Breast epithelium (tissue), 4 donors: ENCODE measurements around the gene TRPM2. TPM values are rescaled to one million over a fixed set of nuclear protein-coding genes. Genes with fewer than 3 reads are reported as not detected.

Source experiments
- DNase-seq, 2 donors: peaks; one replicate each; pipeline ENCODE4 v3.0.0-alpha.2; 2019; ENCODE audit warnings: low spot score in 2 of 2
- H3K27ac ChIP-seq, 2 donors: fragments of 200-600 bp; sonication (generic) in 1 of 2; one replicate each; pipeline ENCODE4 v1.5.1; 2016 to 2019; ENCODE audit warnings: mild to moderate bottlenecking in 1 of 2
- H3K27me3 ChIP-seq, 2 donors: fragments of 200-600 bp; sonication (generic) in 1 of 2; one replicate each; pipeline versions ENCODE4 v1.5.1 to v1.6.0; 2017 to 2019; ENCODE audit warnings: control low read depth in 1 of 2, mild to moderate bottlenecking in 1 of 2
- H3K36me3 ChIP-seq: fragments of 200-600 bp; one replicate; pipeline ENCODE4 v1.5.1; 2019
- H3K4me1 ChIP-seq, 2 donors: fragments of 200-600 bp; sonication (generic); one replicate each; pipeline ENCODE4 v1.5.1; 2016 to 2019; ENCODE audit warnings: control low read depth in 1 of 2
- H3K4me3 ChIP-seq, 3 donors: fragments of 200-600 bp; sonication (generic); 1 replicate in 2 of 3; 2 replicates in 1 of 3; pipeline ENCODE4 v1.5.1; 2016 to 2019; ENCODE audit warnings: mild to moderate bottlenecking in 3 of 3, moderate library complexity in 2 of 3
- H3K9me3 ChIP-seq, 2 donors: fragments of 200-600 bp; sonication (generic) in 1 of 2; one replicate each; pipeline ENCODE4 v1.5.1; 2016 to 2019; ENCODE audit warnings: control low read depth in 1 of 2
- CTCF ChIP-seq, 3 donors: fragments of 450-650 bp; IDR thresholded peaks; one replicate each; pipeline ENCODE4 v1.5.1; 2016 to 2017; ENCODE audit warnings: antibody characterized with exemption in 3 of 3, mild to moderate bottlenecking in 3 of 3, moderate library complexity in 3 of 3
- POLR2A ChIP-seq: fragments of 450-650 bp; IDR thresholded peaks from one replicate; pipeline ENCODE4 v1.6.1; 2016; ENCODE audit warnings: antibody characterized with exemption, mild to moderate bottlenecking, moderate library complexity
- POLR2AphosphoS5 ChIP-seq, 3 donors: sonication (generic); formaldehyde crosslinking; IDR thresholded peaks; one replicate each; pipeline ENCODE4 v1.6.1; 2017; ENCODE audit warnings: antibody characterized with exemption in 3 of 3
- intact Hi-C: fragments of 100-400 bp; cut with DNase I; formaldehyde crosslinking; loops from one replicate; pipeline ENCODE4 v1.15.1; 2023; ENCODE audit warnings: low total_unique reads
- total RNA-seq, 3 donors: library from RNA; depleted of rRNA; stranded (reverse); fragments of >200 nt; gene quantifications; one replicate each; pipeline ENCODE4 v1.1.0, GENCODE V29; 2016

The TRPM2 gene
- total RNA-seq, 3 donors from 2014 or later, result 4.3 to 7.9 (median 7.2) TPM

- Histone ChIP-seq H3K36me3 (peaks cover under 1% of the 10 kb centered on the region), H3K4me3 (no peak overlapping the region)
These were observed 23.3 kb upstream of the TRPM2 start for GRCh38 chr21:44329971-44330681.

GRCh38 chr21:44330698-44331097, 22.7 kb upstream of the TRPM2 start:
- H3K27me3 ChIP-seq, result no peaks in the 10 kb centered on the region

More at GRCh38 chr21:44329971-44330681, 23.3 kb upstream of the TRPM2 start:
- Histone ChIP-seq H3K27me3 (no peaks in the 10 kb centered on the region), H3K4me1 (no peaks in the 10 kb centered on the region), H3K9me3 (no peaks in the 10 kb centered on the region), H3K27ac (no peak overlapping the region)
- DNase-seq, result no peak
- intact Hi-C loops, result no loop called here
- TF ChIP-seq POLR2A, result no peak
- TF ChIP-seq CTCF (IDR thresholded peaks at IDR 0.05), result no peak
- no peak for TF ChIP-seq POLR2AphosphoS5 (IDR thresholded peaks at IDR 0.05)

GRCh38 chr21:44331209-44331608, 22.2 kb upstream of the TRPM2 start:
- intact Hi-C loops, result no loop called here
- no peaks in the 10 kb centered on the region for H3K4me1 ChIP-seq
- TF ChIP-seq POLR2A (no peak), POLR2AphosphoS5 (IDR thresholded peaks at IDR 0.05) (no peak), CTCF (IDR thresholded peaks at IDR 0.05) (no peak)
- H3K4me3 ChIP-seq, result no peak overlapping the region
- H3K27ac ChIP-seq, result no peak overlapping the region
- no peaks in the 10 kb centered on the region for H3K27me3 ChIP-seq
- DNase-seq, result no peak
- H3K36me3 ChIP-seq, result no peaks in the 10 kb centered on the region
- no peaks in the 10 kb centered on the region for H3K9me3 ChIP-seq

More at GRCh38 chr21:44330698-44331097, 22.7 kb upstream of the TRPM2 start:
- Histone ChIP-seq H3K4me3 (no peak overlapping the region), H3K4me1 (no peaks in the 10 kb centered on the region), H3K36me3 (no peaks in the 10 kb centered on the region), H3K9me3 (no peaks in the 10 kb centered on the region), H3K27ac (no peak overlapping the region)
- intact Hi-C loops, result no loop called here
- TF ChIP-seq POLR2A (no peak), POLR2AphosphoS5 (IDR thresholded peaks at IDR 0.05) (no peak), CTCF (IDR thresholded peaks at IDR 0.05) (no peak)
- no peak for DNase-seq

GRCh38 chr21:44331650-44332307, 21.6 kb upstream of the TRPM2 start:
- H3K4me3 ChIP-seq, result no peak overlapping the region
- no peak for DNase-seq
- no peaks in the 10 kb centered on the region for H3K27me3 ChIP-seq
- TF ChIP-seq POLR2A, result no peak
- TF ChIP-seq POLR2AphosphoS5 (IDR thresholded peaks at IDR 0.05), result no peak
- TF ChIP-seq CTCF (IDR thresholded peaks at IDR 0.05), result no peak
- no peaks in the 10 kb centered on the region for H3K9me3 ChIP-seq
- intact Hi-C loops, result no loop called here
- H3K27ac ChIP-seq, result no peak overlapping the region
- no peaks in the 10 kb centered on the region for H3K36me3 ChIP-seq
- H3K4me1 ChIP-seq, result no peaks in the 10 kb centered on the region

DNA sequence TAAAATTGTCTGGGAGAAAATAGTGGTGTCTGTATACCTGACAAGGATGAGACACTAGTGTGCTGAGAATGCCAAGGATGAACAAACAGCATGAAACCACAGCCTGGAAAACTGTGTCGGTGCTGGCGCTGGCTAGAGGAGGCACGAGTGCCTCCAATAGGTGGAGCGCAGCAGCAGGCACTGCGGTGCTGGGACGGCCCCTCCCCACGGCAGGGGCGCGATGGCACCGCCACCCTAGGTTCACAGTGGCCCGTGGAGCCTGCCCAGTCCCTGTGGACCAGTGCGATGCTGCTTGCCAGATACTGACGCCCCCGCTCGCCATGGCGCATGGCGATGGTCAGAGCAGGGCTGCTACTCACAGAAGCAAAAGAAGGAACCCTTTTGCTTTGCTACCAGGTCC, 21.0 kb upstream of the TRPM2 start:
- Histone ChIP-seq H3K36me3 (no peaks in the 10 kb centered on the region), H3K9me3 (no peaks in the 10 kb centered on the region), H3K4me3 (no peak overlapping the region), H3K27me3 (no peaks in the 10 kb centered on the region), H3K4me1 (no peaks in the 10 kb centered on the region), H3K27ac (no peak overlapping the region)
- intact Hi-C loops, result no loop called here
- DNase-seq, result no peak
- TF ChIP-seq POLR2AphosphoS5 (IDR thresholded peaks at IDR 0.05) (no peak), POLR2A (no peak), CTCF (IDR thresholded peaks at IDR 0.05) (no peak)
